ENCODE results near the gene PRXL2A.

DNA sequence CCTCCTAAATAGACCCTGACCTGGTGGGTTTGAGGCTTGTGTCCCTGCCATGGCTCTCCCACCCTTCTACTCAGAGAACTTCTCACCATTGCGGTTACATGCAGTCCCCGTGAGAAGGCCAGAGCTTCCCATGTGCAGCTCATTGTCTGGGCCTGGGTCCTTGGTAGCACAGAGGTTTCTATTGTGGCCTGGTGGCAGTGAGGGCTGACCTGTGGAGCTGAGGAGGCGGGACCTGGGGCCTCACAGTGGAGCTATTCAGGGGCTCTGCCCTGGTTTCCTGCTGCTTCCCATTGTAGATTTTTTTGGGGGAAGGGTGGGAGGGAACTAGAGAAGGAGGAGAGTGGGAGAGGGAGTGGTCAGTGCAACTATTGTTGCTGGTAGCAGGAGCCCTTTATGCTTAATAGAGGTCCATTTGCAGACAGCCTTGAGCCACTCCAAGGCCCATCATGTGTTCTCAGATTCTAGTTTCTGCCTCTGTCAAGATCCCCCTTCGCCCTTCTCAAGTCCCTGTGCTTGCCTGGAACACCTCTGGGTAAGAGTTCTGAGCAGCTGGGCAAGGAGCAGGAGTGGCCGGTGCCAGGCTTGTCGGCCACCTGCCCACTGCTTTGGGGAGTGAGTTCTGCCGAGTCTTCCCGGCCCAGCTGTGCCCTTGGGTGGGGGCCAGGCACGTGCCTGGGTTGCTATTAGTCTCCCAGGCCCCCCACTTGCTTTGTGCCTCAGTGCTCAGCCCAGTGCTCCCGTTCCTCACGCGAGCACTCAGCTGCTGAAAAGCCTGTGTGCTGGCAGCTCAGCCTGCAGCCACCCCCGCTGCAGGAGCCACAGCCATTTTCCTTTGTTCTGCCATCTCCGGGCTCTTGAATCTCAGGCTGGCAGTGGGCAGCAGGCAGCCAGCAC lies 56.5 kb downstream of the PRXL2A start:
- TF ChIP-seq, protein P1, sequence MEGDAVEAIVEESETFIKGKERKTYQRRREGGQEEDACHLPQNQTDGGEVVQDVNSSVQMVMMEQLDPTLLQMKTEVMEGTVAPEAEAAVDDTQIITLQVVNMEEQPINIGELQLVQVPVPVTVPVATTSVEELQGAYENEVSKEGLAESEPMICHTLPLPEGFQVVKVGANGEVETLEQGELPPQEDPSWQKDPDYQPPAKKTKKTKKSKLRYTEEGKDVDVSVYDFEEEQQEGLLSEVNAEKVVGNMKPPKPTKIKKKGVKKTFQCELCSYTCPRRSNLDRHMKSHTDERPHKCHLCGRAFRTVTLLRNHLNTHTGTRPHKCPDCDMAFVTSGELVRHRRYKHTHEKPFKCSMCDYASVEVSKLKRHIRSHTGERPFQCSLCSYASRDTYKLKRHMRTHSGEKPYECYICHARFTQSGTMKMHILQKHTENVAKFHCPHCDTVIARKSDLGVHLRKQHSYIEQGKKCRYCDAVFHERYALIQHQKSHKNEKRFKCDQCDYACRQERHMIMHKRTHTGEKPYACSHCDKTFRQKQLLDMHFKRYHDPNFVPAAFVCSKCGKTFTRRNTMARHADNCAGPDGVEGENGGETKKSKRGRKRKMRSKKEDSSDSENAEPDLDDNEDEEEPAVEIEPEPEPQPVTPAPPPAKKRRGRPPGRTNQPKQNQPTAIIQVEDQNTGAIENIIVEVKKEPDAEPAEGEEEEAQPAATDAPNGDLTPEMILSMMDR (IDR thresholded peaks at IDR 0.05; ENCODE audit: low read depth, low read length): no peak
- TF ChIP-seq POLR2A (IDR thresholded peaks at IDR 0.05; ENCODE audit: extremely low read depth, insufficient read length): no peak
- TF ChIP-seq, protein P2, sequence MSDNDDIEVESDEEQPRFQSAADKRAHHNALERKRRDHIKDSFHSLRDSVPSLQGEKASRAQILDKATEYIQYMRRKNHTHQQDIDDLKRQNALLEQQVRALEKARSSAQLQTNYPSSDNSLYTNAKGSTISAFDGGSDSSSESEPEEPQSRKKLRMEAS (IDR thresholded peaks at IDR 0.05; ENCODE audit: low read depth, low read length): no peak
